ENCODE results near the gene ARHGEF7. TPM values are rescaled to one million over a fixed set of nuclear protein-coding genes. Genes with fewer than 3 reads are reported as not detected.

Gene ARHGEF7
- total and polyA plus RNA-seq, 2 experiments from 2014 or later = 23.6 to 58.9 TPM

- Histone ChIP-seq H3K36me3 (ENCODE audit: insufficient read depth) (no peaks in the 10 kb centered on the region), H3K4me2 (no peak overlapping the region), H3K27ac (ENCODE audit: low read depth) (no peak overlapping the region), H3K4me1 (ENCODE audit: insufficient read depth) (no peaks in the 10 kb centered on the region), H2AFZ (no peak overlapping the region), H4K20me1 (replicated peaks; ENCODE audit: insufficient read depth) (no peaks in the 10 kb centered on the region), H3K27me3 (ENCODE audit: insufficient read depth) (no peaks in the 10 kb centered on the region), H3K4me3 (no peak overlapping the region), H3K79me2 (replicated peaks; ENCODE audit: insufficient read depth) (no peaks in the 10 kb centered on the region), H3F3A (replicated peaks; ENCODE audit: low read depth) (no peaks in the 10 kb centered on the region), H3K9me2 (ENCODE audit: insufficient read depth) (no peaks in the 10 kb centered on the region)
- DNase-seq (ENCODE audit: low spot score) (no peak), ATAC-seq (no peak)
- H3K4me1 Mint-ChIP-seq = no peaks in the 10 kb centered on the region
- no peaks in the 10 kb centered on the region for H3K9me3 Mint-ChIP-seq
- H3K36me3 Mint-ChIP-seq (ENCODE audit: low read depth) = no peaks in the 10 kb centered on the region
- H3K27ac Mint-ChIP-seq = no peak overlapping the region
- TF ChIP-seq STAT1 (IDR thresholded peaks at IDR 0.05; ENCODE audit: unreplicated experiment) (no peak), CTCF (conservative IDR thresholded peaks at IDR 0.05; ENCODE audit: low read depth in 2 of 2) (no peak), ZNF462 (CRISPR knock-in tag; IDR thresholded peaks at IDR 0.05) (no peak), NANOG (IDR thresholded peaks at IDR 0.05; ENCODE audit: borderline replicate concordance) (no peak), REST (IDR thresholded peaks at IDR 0.05; ENCODE audit: unreplicated experiment) (no peak), ZNF331 (CRISPR knock-in tag; IDR thresholded peaks at IDR 0.05; ENCODE audit: low read depth) (no peak), ZNF114 (CRISPR knock-in tag; IDR thresholded peaks at IDR 0.05) (no peak), EZH2phosphoT487 (IDR thresholded peaks at IDR 0.05; ENCODE audit: unreplicated experiment) (no peak), POLR2AphosphoS5 (IDR thresholded peaks at IDR 0.05; ENCODE audit: low read depth) (no peak), ETS1 (IDR thresholded peaks at IDR 0.05) (no peak), EZH2 (IDR thresholded peaks at IDR 0.05; ENCODE audit: low read depth, unreplicated experiment) (no peak), CREB1 (CRISPR knock-in tag; IDR thresholded peaks at IDR 0.05; ENCODE audit: low read depth) (no peak), JUNB (IDR thresholded peaks at IDR 0.05; ENCODE audit: unreplicated experiment) (no peak)
- H3K27me3 Mint-ChIP-seq (ENCODE audit: insufficient read depth, low read depth, poor library complexity) = peaks cover 6% of the 10 kb centered on the region
- H3K4me3 Mint-ChIP-seq = no peak overlapping the region
Observed at GRCh38 chr13:111335298-111335697, 220.2 kb downstream of the ARHGEF7 start.

Data from GM23338 (cell line).